Measurements from ENCODE around the gene ITGBL1.

The ITGBL1 gene

DNA sequence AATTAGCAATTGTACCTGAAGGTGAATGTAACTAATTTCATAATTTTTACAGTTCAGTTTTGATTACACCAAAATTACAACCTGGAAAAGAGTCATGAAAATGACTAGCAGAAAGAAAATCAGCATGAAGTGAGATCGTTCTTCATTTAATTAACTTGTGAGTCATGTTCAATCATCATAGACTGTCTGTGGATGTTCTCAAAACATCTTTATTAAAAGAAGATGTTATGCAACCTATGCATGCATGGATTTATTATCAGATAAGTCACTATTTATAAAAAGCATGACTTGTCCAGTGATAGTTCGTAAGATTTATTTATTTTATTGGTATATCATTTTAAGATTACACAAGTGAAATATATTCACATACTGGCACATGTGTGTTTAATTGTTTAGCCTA lies 245.9 kb downstream of the ITGBL1 start:
- Histone ChIP-seq H3K4me3 (ENCODE audit: low read depth, low read length) (no peak overlapping the region), H3K36me3 (ENCODE audit: control insufficient read depth in 2 of 2, insufficient read depth in 1 of 2, low read length in 2 of 2) (no peaks in the 10 kb centered on the region), H3K4me1 (ENCODE audit: control insufficient read depth, insufficient read depth, low read length) (no peaks in the 10 kb centered on the region), H3K27ac (ENCODE audit: extremely low read depth, low read depth, low read length) (no peak overlapping the region), H3K9me3 (ENCODE audit: control insufficient read depth, insufficient read depth, low read depth, low read length) (no peaks in the 10 kb centered on the region)
- CTCF ChIA-PET, result no interaction called here
- POLR2A ChIA-PET, result no interaction called here
- TF ChIP-seq ZNF544 (tag by site-specific recombination; IDR thresholded peaks at IDR 0.05) (no peak), ZNF610 (tag by site-specific recombination; IDR thresholded peaks at IDR 0.05; ENCODE audit: borderline replicate concordance) (no peak), KLF1 (tag by site-specific recombination; IDR thresholded peaks at IDR 0.05) (no peak), ZNF114 (tag by site-specific recombination; IDR thresholded peaks at IDR 0.05) (no peak), ZNF311 (tag by site-specific recombination; IDR thresholded peaks at IDR 0.05; ENCODE audit: borderline replicate concordance) (no peak), ZNF707 (tag by site-specific recombination; IDR thresholded peaks at IDR 0.05) (no peak), KLF8 (tag by site-specific recombination; IDR thresholded peaks at IDR 0.05) (no peak), ZBTB1 (tag by site-specific recombination; IDR thresholded peaks at IDR 0.05) (no peak)

DNA sequence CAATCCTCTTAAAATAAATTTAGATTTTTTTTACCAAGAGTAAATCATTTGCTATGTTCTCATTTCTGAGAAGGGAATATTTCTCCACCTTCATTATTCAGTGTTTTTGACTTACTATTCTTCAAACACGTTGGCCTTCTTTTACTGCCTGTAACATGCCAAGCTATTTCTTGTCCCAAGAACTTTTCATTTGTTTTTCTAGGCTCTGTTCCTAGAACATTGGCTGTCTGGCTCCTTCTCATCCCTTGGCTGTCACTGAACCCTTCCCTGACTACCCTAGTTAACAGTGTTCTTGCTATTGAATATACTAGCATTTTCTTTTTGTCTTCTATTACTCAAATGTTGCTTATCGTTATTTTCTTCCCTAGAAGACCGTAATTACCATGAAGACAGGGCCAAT lies 248.1 kb downstream of the ITGBL1 start:
- Histone ChIP-seq H3K36me3 (ENCODE audit: control insufficient read depth in 2 of 2, insufficient read depth in 1 of 2, low read length in 2 of 2) (no peaks in the 10 kb centered on the region), H3K27ac (ENCODE audit: extremely low read depth, low read depth, low read length) (no peak overlapping the region), H3K4me3 (ENCODE audit: low read depth, low read length) (no peak overlapping the region), H3K9me3 (ENCODE audit: control insufficient read depth, insufficient read depth, low read depth, low read length) (no peaks in the 10 kb centered on the region), H3K4me1 (ENCODE audit: control insufficient read depth, insufficient read depth, low read length) (no peaks in the 10 kb centered on the region)
- POLR2A ChIA-PET, result no interaction called here
- TF ChIP-seq EGR2 (tag by site-specific recombination; IDR thresholded peaks at IDR 0.05; ENCODE audit: low read depth) (no peak), ZBTB1 (tag by site-specific recombination; IDR thresholded peaks at IDR 0.05) (no peak), YY1 (tag by site-specific recombination; IDR thresholded peaks at IDR 0.05) (no peak), ZNF16 (tag by site-specific recombination; IDR thresholded peaks at IDR 0.05; ENCODE audit: low read depth) (no peak), ZNF548 (tag by site-specific recombination; IDR thresholded peaks at IDR 0.05) (no peak), GFI1B (tag by site-specific recombination; IDR thresholded peaks at IDR 0.05) (no peak), PRDM1 (tag by site-specific recombination; IDR thresholded peaks at IDR 0.05) (no peak), SP2 (tag by site-specific recombination; IDR thresholded peaks at IDR 0.05) (no peak), ZNF302 (tag by site-specific recombination; IDR thresholded peaks at IDR 0.05; ENCODE audit: low read depth) (no peak), ZNF777 (tag by site-specific recombination; IDR thresholded peaks at IDR 0.05; ENCODE audit: borderline replicate concordance) (no peak), ZNF23 (tag by site-specific recombination; IDR thresholded peaks at IDR 0.05; ENCODE audit: borderline replicate concordance) (no peak), ZNF664 (tag by site-specific recombination; IDR thresholded peaks at IDR 0.05) (no peak)
- TF ChIP-seq, protein P1, sequence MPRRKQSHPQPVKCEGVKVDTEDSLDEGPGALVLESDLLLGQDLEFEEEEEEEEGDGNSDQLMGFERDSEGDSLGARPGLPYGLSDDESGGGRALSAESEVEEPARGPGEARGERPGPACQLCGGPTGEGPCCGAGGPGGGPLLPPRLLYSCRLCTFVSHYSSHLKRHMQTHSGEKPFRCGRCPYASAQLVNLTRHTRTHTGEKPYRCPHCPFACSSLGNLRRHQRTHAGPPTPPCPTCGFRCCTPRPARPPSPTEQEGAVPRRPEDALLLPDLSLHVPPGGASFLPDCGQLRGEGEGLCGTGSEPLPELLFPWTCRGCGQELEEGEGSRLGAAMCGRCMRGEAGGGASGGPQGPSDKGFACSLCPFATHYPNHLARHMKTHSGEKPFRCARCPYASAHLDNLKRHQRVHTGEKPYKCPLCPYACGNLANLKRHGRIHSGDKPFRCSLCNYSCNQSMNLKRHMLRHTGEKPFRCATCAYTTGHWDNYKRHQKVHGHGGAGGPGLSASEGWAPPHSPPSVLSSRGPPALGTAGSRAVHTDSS (tag by site-specific recombination; IDR thresholded peaks at IDR 0.05), result no peak
- TF ChIP-seq, protein P2, sequence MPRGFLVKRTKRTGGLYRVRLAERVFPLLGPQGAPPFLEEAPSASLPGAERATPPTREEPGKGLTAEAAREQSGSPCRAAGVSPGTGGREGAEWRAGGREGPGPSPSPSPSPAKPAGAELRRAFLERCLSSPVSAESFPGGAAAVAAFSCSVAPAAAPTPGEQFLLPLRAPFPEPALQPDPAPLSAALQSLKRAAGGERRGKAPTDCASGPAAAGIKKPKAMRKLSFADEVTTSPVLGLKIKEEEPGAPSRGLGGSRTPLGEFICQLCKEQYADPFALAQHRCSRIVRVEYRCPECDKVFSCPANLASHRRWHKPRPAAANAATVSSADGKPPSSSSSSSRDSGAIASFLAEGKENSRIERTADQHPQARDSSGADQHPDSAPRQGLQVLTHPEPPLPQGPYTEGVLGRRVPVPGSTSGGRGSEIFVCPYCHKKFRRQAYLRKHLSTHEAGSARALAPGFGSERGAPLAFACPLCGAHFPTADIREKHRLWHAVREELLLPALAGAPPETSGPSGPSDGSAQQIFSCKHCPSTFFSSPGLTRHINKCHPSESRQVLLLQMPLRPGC (tag by site-specific recombination; IDR thresholded peaks at IDR 0.05), result no peak
- TF ChIP-seq, protein P3, sequence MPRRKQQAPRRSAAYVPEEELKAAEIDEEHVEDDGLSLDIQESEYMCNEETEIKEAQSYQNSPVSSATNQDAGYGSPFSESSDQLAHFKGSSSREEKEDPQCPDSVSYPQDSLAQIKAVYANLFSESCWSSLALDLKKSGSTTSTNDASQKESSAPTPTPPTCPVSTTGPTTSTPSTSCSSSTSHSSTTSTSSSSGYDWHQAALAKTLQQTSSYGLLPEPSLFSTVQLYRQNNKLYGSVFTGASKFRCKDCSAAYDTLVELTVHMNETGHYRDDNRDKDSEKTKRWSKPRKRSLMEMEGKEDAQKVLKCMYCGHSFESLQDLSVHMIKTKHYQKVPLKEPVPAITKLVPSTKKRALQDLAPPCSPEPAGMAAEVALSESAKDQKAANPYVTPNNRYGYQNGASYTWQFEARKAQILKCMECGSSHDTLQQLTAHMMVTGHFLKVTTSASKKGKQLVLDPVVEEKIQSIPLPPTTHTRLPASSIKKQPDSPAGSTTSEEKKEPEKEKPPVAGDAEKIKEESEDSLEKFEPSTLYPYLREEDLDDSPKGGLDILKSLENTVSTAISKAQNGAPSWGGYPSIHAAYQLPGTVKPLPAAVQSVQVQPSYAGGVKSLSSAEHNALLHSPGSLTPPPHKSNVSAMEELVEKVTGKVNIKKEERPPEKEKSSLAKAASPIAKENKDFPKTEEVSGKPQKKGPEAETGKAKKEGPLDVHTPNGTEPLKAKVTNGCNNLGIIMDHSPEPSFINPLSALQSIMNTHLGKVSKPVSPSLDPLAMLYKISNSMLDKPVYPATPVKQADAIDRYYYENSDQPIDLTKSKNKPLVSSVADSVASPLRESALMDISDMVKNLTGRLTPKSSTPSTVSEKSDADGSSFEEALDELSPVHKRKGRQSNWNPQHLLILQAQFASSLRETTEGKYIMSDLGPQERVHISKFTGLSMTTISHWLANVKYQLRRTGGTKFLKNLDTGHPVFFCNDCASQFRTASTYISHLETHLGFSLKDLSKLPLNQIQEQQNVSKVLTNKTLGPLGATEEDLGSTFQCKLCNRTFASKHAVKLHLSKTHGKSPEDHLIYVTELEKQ (tag by site-specific recombination; IDR thresholded peaks at IDR 0.05; ENCODE audit: borderline replicate concordance), result no peak
- TF ChIP-seq, protein P4, sequence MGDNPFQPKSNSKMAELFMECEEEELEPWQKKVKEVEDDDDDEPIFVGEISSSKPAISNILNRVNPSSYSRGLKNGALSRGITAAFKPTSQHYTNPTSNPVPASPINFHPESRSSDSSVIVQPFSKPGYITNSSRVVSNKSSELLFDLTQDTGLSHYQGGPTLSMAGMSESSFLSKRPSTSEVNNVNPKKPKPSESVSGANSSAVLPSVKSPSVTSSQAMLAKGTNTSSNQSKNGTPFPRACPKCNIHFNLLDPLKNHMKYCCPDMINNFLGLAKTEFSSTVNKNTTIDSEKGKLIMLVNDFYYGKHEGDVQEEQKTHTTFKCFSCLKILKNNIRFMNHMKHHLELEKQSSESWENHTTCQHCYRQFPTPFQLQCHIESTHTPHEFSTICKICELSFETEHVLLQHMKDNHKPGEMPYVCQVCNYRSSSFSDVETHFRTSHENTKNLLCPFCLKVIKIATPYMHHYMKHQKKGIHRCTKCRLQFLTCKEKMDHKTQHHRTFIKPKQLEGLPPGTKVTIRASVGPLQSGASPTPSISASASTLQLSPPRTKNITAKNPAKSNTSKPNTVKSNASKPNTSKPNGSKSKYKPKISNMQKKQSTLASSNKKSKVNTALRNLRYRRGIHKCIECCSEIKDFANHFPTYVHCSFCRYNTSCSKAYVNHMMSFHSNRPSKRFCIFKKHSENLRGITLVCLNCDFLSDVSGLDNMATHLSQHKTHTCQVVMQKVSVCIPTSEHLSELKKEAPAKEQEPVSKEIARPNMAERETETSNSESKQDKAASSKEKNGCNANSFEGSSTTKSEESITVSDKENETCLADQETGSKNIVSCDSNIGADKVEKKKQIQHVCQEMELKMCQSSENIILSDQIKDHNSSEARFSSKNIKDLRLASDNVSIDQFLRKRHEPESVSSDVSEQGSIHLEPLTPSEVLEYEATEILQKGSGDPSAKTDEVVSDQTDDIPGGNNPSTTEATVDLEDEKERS (tag by site-specific recombination; IDR thresholded peaks at IDR 0.05), result no peak
- TF ChIP-seq, protein P5, sequence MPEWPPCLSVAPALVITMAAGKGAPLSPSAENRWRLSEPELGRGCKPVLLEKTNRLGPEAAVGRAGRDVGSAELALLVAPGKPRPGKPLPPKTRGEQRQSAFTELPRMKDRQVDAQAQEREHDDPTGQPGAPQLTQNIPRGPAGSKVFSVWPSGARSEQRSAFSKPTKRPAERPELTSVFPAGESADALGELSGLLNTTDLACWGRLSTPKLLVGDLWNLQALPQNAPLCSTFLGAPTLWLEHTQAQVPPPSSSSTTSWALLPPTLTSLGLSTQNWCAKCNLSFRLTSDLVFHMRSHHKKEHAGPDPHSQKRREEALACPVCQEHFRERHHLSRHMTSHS (tag by site-specific recombination; IDR thresholded peaks at IDR 0.05), result no peak
- CTCF ChIA-PET, result no interaction called here

All from HEK293 (cell line).